H1 (cell line): ENCODE data around the gene PXK. TPM values are rescaled to one million over a fixed set of nuclear protein-coding genes. Genes with fewer than 3 reads are reported as not detected.

Experiments
- CTCF ChIA-PET: fragments of 300-600 bp; sonication (Branson Sonifier 250); formaldehyde crosslinking; loops from one replicate; lab custom pipeline; 2021; ENCODE audit not compliant: partially characterized antibody; lab: Charles Lee
- POLR2A ChIA-PET: fragments of 300-600 bp; sonication (Branson Sonifier 250); formaldehyde crosslinking; loops from one replicate; lab custom pipeline; 2021; ENCODE audit warnings: inconsistent platforms; ENCODE audit not compliant: partially characterized antibody; lab: Charles Lee
- DNase-seq, 2 experiments: peaks; one replicate each; pipeline versions ENCODE4 v3.0.0 to v3.0.0-alpha.2; 2010 to 2022; ENCODE audit warnings: low spot score in 2 of 2, low read depth in 1 of 2, mixed read lengths in 1 of 2
- FAIRE-seq: peaks from 2 replicates; lab custom pipeline; 2011; peaks lifted over from hg19 to GRCh38; lab: Jason Lieb, UNC
- H2AFZ ChIP-seq: 2 replicates; pipeline ENCODE4 v1.8.1; 2012; ENCODE audit warnings: low read length, inconsistent platforms
- H2AK5ac ChIP-seq: 2 replicates; pipeline ENCODE4 v1.6.1; 2013; ENCODE audit warnings: low read depth, low read length
- H2BK120ac ChIP-seq: replicated peaks from 2 replicates; pipeline ENCODE3; 2013; ENCODE audit warnings: low read depth, low read length, inconsistent platforms
- H2BK12ac ChIP-seq: 2 replicates; pipeline ENCODE4 v1.6.1; 2013; ENCODE audit warnings: low read depth, low read length
- H2BK15ac ChIP-seq: 2 replicates; pipeline ENCODE4 v1.6.1; 2013; ENCODE audit warnings: low read length
- H2BK20ac ChIP-seq: 2 replicates; pipeline ENCODE4 v1.6.1; 2013; ENCODE audit warnings: low read length
- H2BK5ac ChIP-seq: 2 replicates; pipeline ENCODE4 v1.6.1; 2013; ENCODE audit warnings: low read depth, low read length
- H3K14ac ChIP-seq: 2 replicates; pipeline ENCODE4 v1.6.1; 2013; ENCODE audit warnings: inconsistent platforms; ENCODE audit not compliant: insufficient read length
- H3K18ac ChIP-seq: 2 replicates; pipeline ENCODE4 v1.6.1; 2013; ENCODE audit warnings: low read length; ENCODE audit errors: extremely low read depth
- H3K23ac ChIP-seq: 2 replicates; pipeline ENCODE4 v1.6.1; 2013; ENCODE audit warnings: inconsistent platforms; ENCODE audit not compliant: insufficient read length
- H3K23me2 ChIP-seq: 2 replicates; pipeline ENCODE4 v1.6.1; 2013; ENCODE audit warnings: low read depth, low read length
- H3K27ac ChIP-seq: 2 replicates; pipeline ENCODE4 v1.6.1; 2011; ENCODE audit warnings: low read depth, low read length, inconsistent platforms
- H3K27me3 ChIP-seq, 4 experiments: replicated peaks in 1 of 4; 1 replicate in 1 of 4; 2 replicates in 3 of 4; pipeline versions ENCODE4 v1.6.1 to v1.8.1; 2011 to 2013; ENCODE audit warnings: low read length in 3 of 4, mild to moderate bottlenecking in 3 of 4, inconsistent platforms in 2 of 4, mixed read lengths in 2 of 4, moderate library complexity in 1 of 4; ENCODE audit not compliant: control insufficient read depth in 3 of 4, insufficient read depth in 3 of 4; ENCODE audit errors: extremely low read depth in 1 of 4
- H3K36me3 ChIP-seq, 4 experiments: 2 replicates each; pipeline versions ENCODE4 v1.6.1 to v1.8.1; 2011 to 2013; ENCODE audit warnings: mild to moderate bottlenecking in 4 of 4, low read length in 3 of 4, moderate library complexity in 2 of 4, control low read depth in 1 of 4, inconsistent platforms in 1 of 4; ENCODE audit not compliant: insufficient read depth in 4 of 4, control insufficient read depth in 2 of 4
- H3K4ac ChIP-seq: replicated peaks from 2 replicates; pipeline ENCODE3; 2013; ENCODE audit warnings: low read length, low read depth, mixed read lengths, inconsistent platforms; ENCODE audit not compliant: insufficient read length
- H3K4me1 ChIP-seq, 4 experiments: replicated peaks in 1 of 4; 1 replicate in 1 of 4; 2 replicates in 3 of 4; pipeline versions ENCODE4 v1.6.1 to v1.8.1; 2011 to 2013; ENCODE audit warnings: low read length in 3 of 4, inconsistent platforms in 2 of 4, mixed read lengths in 1 of 4; ENCODE audit not compliant: insufficient read depth in 4 of 4, control insufficient read depth in 3 of 4
- H3K4me2 ChIP-seq, 2 experiments: 2 replicates each; pipeline versions ENCODE4 v1.6.1 to v1.8.1; 2011 to 2013; ENCODE audit warnings: low read depth in 2 of 2, low read length in 2 of 2, control low read depth in 1 of 2, inconsistent platforms in 1 of 2, mild to moderate bottlenecking in 1 of 2; ENCODE audit not compliant: insufficient read depth in 1 of 2
- H3K4me3 ChIP-seq, 4 experiments: fragments of 200-600, 300-600 bp in 1 of 4; sonication (generic), shearing (Covaris generic), sonication (Bioruptor Twin) in 1 of 4; 2 replicates each; pipeline versions ENCODE4 v1.5.1 to v1.8.1; 2011 to 2016; ENCODE audit warnings: low read length in 4 of 4, low read depth in 3 of 4, control low read depth in 2 of 4, inconsistent platforms in 2 of 4, mild to moderate bottlenecking in 2 of 4, mixed read lengths in 1 of 4, moderate library complexity in 1 of 4; ENCODE audit not compliant: insufficient read depth in 2 of 4; ENCODE audit errors: extremely low read depth in 1 of 4
- H3K56ac ChIP-seq: replicated peaks from 2 replicates; pipeline ENCODE3; 2013; ENCODE audit warnings: low read depth, mild to moderate bottlenecking, mixed read lengths, low read length, inconsistent platforms; ENCODE audit not compliant: insufficient read length
- H3K79me1 ChIP-seq: 2 replicates; pipeline ENCODE4 v1.6.1; 2013; ENCODE audit warnings: low read depth, low read length, control low read depth
- H3K79me2 ChIP-seq, 2 experiments: 2 replicates each; pipeline versions ENCODE4 v1.6.1 to v1.8.1; 2012 to 2013; ENCODE audit warnings: low read length in 2 of 2, mild to moderate bottlenecking in 2 of 2, inconsistent platforms in 1 of 2; ENCODE audit not compliant: insufficient read depth in 2 of 2, control insufficient read depth in 1 of 2
- H3K9ac ChIP-seq, 4 experiments: replicated peaks in 1 of 4; 1 replicate in 1 of 4; 2 replicates in 3 of 4; pipeline versions ENCODE4 v1.6.1 to v1.8.1; 2011 to 2013; ENCODE audit warnings: low read depth in 3 of 4, low read length in 3 of 4, control low read depth in 2 of 4, mild to moderate bottlenecking in 2 of 4, moderate library complexity in 2 of 4, inconsistent platforms in 1 of 4; ENCODE audit errors: extremely low read depth in 1 of 4
- H3K9me3 ChIP-seq, 2 experiments: 2 replicates each; pipeline versions ENCODE4 v1.6.1 to v1.8.1; 2012 to 2013; ENCODE audit warnings: mild to moderate bottlenecking in 2 of 2, moderate library complexity in 2 of 2, control low read depth in 1 of 2, inconsistent platforms in 1 of 2, low read depth in 1 of 2, low read length in 1 of 2, mixed read lengths in 1 of 2; ENCODE audit not compliant: insufficient read depth in 2 of 2
- H4K20me1 ChIP-seq, 2 experiments: replicated peaks in 1 of 2; 2 replicates each; pipeline versions ENCODE3 to v1.8.1; 2011 to 2013; ENCODE audit warnings: inconsistent platforms in 2 of 2, low read length in 2 of 2, mild to moderate bottlenecking in 1 of 2; ENCODE audit not compliant: insufficient read depth in 2 of 2, control insufficient read depth in 1 of 2
- H4K5ac ChIP-seq: 2 replicates; pipeline ENCODE4 v1.6.1; 2013; ENCODE audit warnings: low read length, low read depth, mixed read lengths, inconsistent platforms; ENCODE audit not compliant: insufficient read length
- H4K8ac ChIP-seq: 2 replicates; pipeline ENCODE4 v1.8.0; 2013; ENCODE audit warnings: mild to moderate bottlenecking, moderate library complexity, low read length, inconsistent platforms; ENCODE audit not compliant: insufficient read depth; ENCODE audit errors: extremely low read depth
- H4K91ac ChIP-seq: replicated peaks from 2 replicates; pipeline ENCODE3; 2013; ENCODE audit warnings: low read length, mixed read lengths, inconsistent platforms; ENCODE audit not compliant: insufficient read length
- CREB1 ChIP-seq: IDR thresholded peaks from 2 replicates; pipeline ENCODE4 v1.6.1; 2012; ENCODE audit warnings: inconsistent platforms
- FOSL1 ChIP-seq: IDR thresholded peaks from 2 replicates; pipeline ENCODE4 v1.6.1; 2011; ENCODE audit warnings: mild to moderate bottlenecking, low read depth, low read length, moderate library complexity; ENCODE audit not compliant: insufficient read depth
- HDAC6 ChIP-seq: IDR thresholded peaks from one replicate; pipeline ENCODE4 v1.7.1; 2012; ENCODE audit warnings: low read depth, mild to moderate bottlenecking, inconsistent platforms, low read length, moderate library complexity
- NANOG ChIP-seq: IDR thresholded peaks from 2 replicates; pipeline ENCODE4 v1.6.1; 2011; ENCODE audit warnings: low read length, low read depth, mild to moderate bottlenecking, inconsistent platforms; ENCODE audit not compliant: insufficient read depth, poor library complexity, severe bottlenecking
- PHF8 ChIP-seq: fragments of 200-600 bp; sonication (generic); conservative IDR thresholded peaks from 2 replicates; pipeline ENCODE4 v1.7.1; 2012; ENCODE audit warnings: low read depth, mild to moderate bottlenecking, inconsistent platforms, low read length, moderate library complexity
- RXRA ChIP-seq: IDR thresholded peaks from 2 replicates; pipeline ENCODE4 v1.6.1; 2011; ENCODE audit warnings: low read depth, mild to moderate bottlenecking, low read length, moderate library complexity; ENCODE audit not compliant: insufficient read depth
- SP2 ChIP-seq: IDR thresholded peaks from 2 replicates; pipeline ENCODE4 v1.6.1; 2012; ENCODE audit warnings: mild to moderate bottlenecking, low read length, inconsistent platforms
- SP4 ChIP-seq: IDR thresholded peaks from 2 replicates; pipeline ENCODE4 v1.6.1; 2012; ENCODE audit warnings: low read length, inconsistent platforms
- TAF1 ChIP-seq: IDR thresholded peaks from 2 replicates; pipeline ENCODE4 v1.6.1; 2011; ENCODE audit warnings: mild to moderate bottlenecking, low read depth, low read length
- TAF7 ChIP-seq: optimal IDR thresholded peaks from 2 replicates; pipeline ENCODE3; 2011; ENCODE audit warnings: low read depth, mild to moderate bottlenecking, inconsistent platforms, low read length, moderate library complexity, borderline replicate concordance
- TEAD4 ChIP-seq: IDR thresholded peaks from 2 replicates; pipeline ENCODE4 v1.6.1; 2012; ENCODE audit warnings: low read depth, low read length, inconsistent platforms, mixed read lengths
- WGBS, 2 experiments: shearing (Covaris generic) in 1 of 2; methylation state at CpG; one replicate each; pipeline versions ENCODE4 v1.1.6 to v1.1.7; 2013 to 2015; ENCODE audit warnings: low lambda C conversion rate in 2 of 2, mixed read lengths in 2 of 2, inconsistent platforms in 1 of 2, low coverage in 1 of 2, missing lambda C conversion rate in 1 of 2; ENCODE audit not compliant: insufficient replicate concordance in 2 of 2, insufficient coverage in 1 of 2, insufficient read length in 1 of 2; ENCODE audit errors: extremely low coverage in 1 of 2, missing lambda C conversion rate in 1 of 2; 5-methylcytosine and 5-hydroxymethylcytosine counted together
- polyA plus RNA-seq, 7 experiments: library from polyadenylated mRNA; depleted of rRNA in 3 of 7; stranded (reverse) in 5 of 7; unstranded in 2 of 7; fragments of >200 nt in 5 of 7; fragments of 200-250 nt in 2 of 7; gene quantifications; 1 replicate in 5 of 7; 2 replicates in 1 of 7; 4 replicates in 1 of 7; pipeline versions ENCODE4 v1.2.1 to v1.2.3, GENCODE V29; 2011 to 2013; ENCODE audit warnings: missing spikeins in 2 of 7, mixed read lengths in 2 of 7
- total RNA-seq: library from RNA; stranded (reverse); fragmentation: NEBNext Ultra II Directional; extraction: Animal tissue kit (Norgen Biotek cat#: 25700); gene quantifications from 2 replicates; pipeline ENCODE4 v1.2.1, GENCODE V29; 2021
- TF ChIP-seq, protein P1 (sequence below): IDR thresholded peaks from 2 replicates; pipeline ENCODE4 v1.6.1; 2012; ENCODE audit warnings: low read length, inconsistent platforms

The PXK gene
- total and polyA plus RNA-seq, 2 of the 8 experiments (the other 6 are each of a cell fraction or from before 2014, with no cell fraction given): 3.5 to 7.1 TPM

DNA sequence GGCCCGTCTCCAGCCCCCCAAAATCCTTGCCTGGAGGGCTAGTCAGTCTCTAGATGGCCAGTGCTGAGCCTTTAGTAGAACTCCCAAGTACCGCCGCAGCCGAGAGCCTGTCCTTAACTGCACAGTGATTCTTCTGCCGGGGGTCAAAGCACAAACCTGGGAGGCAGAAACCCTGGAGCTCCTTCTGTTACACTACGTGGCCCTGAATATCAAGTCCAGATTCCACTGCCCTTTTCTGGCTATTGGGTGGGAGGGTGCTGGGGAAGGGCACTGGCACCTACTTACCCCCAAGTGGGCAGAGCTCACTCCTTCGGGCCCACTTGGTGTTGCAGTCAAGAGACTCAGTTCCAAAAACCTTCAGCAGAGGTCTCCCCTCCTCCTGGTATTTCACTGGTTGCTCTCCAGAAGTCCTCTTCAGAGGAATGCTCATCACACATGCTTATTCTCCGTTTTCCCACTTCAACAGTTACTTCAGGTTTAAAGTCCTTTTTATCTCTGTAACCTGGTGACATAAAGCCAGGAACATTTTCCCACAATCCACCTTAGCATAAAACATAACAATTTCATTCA, 90.1 kb downstream of the PXK start:
- Histone ChIP-seq H3K18ac (no peak overlapping the region), H3K4me1 (no peaks in the 10 kb centered on the region; a peak in 1 of 7 replicates), H3K4me3 (no peak overlapping the region), H3K36me3 (peaks cover 4 to 49% (median 22%) of the 10 kb centered on the region in 4 experiments; a peak in 7 of 8 replicates), H4K5ac (no peak overlapping the region), H3K27ac (no peak overlapping the region; the same call in 1 of the 2 replicates), H3K79me1 (no peaks in the 10 kb centered on the region), H3K14ac (no peak overlapping the region), H3K79me2 (no peaks in the 10 kb centered on the region), H4K91ac (no peak overlapping the region), H3K4me2 (no peak overlapping the region), H3K23ac (no peak overlapping the region), H4K8ac (no peak overlapping the region), H2BK5ac (no peak overlapping the region; the same call in 1 of the 2 replicates), H2BK120ac (no peak overlapping the region), H2BK15ac (no peak overlapping the region), H2BK20ac (no peak overlapping the region), H3K27me3 (no peaks in the 10 kb centered on the region), H3K4ac (no peak overlapping the region), H2AK5ac (no peak overlapping the region), H4K20me1 (peaks cover 2% of the 10 kb centered on the region in 2 experiments), H2AFZ (no peak overlapping the region), H3K56ac (no peak overlapping the region), H3K23me2 (no peaks in the 10 kb centered on the region), H2BK12ac (no peak overlapping the region), H3K9ac (no peak overlapping the region), H3K9me3 (no peaks in the 10 kb centered on the region)
- ChIA-PET CTCF (interaction anchor here (0.7 to 4.0 kb wide), 19 partner anchors 7 to 245 kb away, joined by 3 to 29 read pairs (median 4); partner anchors contain the start of genes ACOX2 and PDHB), POLR2A (interaction anchor here (0.5 to 4.3 kb wide), 11 partner anchors 8 to 117 kb away, joined by 3 to 30 read pairs (median 3); partner anchors contain the start of genes HTD2, PDHB and RPP14)
- 79% methylated on average over 8 of the region's 8 CpGs; no CpG with 5 or more reads in 1 of the 2 experiments for WGBS, 2 experiments
- no peak for DNase-seq
- no peak for FAIRE-seq
- no peak for TF ChIP-seq RXRA
- TF ChIP-seq SP4: no peak
- no peak for TF ChIP-seq TEAD4
- no peak for TF ChIP-seq FOSL1
- no peak for TF ChIP-seq PHF8
- no peak for TF ChIP-seq NANOG
- no peak for TF ChIP-seq TAF1
- TF ChIP-seq, protein P1, sequence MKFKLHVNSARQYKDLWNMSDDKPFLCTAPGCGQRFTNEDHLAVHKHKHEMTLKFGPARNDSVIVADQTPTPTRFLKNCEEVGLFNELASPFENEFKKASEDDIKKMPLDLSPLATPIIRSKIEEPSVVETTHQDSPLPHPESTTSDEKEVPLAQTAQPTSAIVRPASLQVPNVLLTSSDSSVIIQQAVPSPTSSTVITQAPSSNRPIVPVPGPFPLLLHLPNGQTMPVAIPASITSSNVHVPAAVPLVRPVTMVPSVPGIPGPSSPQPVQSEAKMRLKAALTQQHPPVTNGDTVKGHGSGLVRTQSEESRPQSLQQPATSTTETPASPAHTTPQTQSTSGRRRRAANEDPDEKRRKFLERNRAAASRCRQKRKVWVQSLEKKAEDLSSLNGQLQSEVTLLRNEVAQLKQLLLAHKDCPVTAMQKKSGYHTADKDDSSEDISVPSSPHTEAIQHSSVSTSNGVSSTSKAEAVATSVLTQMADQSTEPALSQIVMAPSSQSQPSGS: 0 out of 2 replicates have a peak, but pooled peaks have one; percentile 21
- TF ChIP-seq SP2: no peak
- TF ChIP-seq CREB1: no peak
- TF ChIP-seq TAF7: no peak
- no peak for TF ChIP-seq HDAC6
